Limb (tissue), 2 donors: ENCODE measurements around the gene FARP1.

ENCODE experiments used
- DNase-seq, 2 donors: peaks; one replicate each; pipeline ENCODE4 v3.0.0-alpha.2; 2016; ENCODE audit errors: extremely low spot score in 2 of 2

FARP1 gene

DNA sequence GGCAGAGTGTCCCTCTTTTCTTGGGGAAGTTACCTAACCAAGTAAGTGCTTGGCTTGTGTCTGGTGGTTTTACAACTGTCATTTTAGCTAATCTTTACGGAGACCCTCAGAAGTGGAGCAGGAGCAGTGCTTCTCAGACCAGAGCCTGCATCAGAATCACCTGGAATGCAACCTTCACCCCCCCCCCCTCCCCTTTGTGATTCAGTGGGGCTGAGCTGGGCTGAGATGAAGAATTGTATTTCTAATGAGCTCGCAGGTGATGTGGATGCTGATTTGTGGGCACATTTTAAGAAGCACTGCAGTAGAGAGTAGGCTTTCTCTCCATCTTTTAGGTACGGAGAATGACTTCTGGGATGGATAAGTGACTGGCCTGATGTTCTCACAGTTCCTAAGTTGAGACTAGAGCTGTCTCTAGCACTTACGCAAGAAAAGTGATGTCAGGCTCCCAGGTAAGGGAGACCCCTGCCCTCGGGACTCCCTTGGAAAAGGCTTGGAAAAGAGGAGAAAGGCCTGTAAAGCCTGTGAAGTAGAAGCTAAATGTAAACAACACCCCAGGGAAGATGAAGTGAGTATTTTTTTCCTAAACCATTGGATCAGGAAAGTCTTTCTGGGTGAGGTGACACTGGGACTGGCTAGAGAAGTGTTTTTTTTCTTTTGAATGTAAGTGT lies 57.5 kb downstream of the FARP1 start:
- no peak for DNase-seq

DNA sequence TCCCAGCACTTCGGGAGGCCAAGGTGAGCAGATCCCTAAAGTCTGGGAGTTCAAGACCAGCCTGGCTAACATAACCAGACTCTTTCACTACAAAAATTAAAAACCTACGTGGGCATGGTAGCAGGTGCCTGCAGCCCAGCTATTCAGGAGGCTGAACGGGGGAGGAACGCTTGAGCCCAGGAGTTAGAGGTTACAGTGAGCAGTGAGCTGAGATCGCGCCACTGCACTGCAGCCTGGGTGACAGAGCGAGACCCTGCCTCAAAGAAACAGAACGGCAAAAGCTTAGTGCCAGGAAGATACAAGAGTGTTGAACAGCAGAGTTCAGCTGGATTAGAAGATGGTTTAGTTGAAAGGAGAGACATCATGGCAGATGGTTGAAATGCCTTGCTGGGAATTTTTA lies 58.3 kb downstream of the FARP1 start:
- DNase-seq = no peak

DNA sequence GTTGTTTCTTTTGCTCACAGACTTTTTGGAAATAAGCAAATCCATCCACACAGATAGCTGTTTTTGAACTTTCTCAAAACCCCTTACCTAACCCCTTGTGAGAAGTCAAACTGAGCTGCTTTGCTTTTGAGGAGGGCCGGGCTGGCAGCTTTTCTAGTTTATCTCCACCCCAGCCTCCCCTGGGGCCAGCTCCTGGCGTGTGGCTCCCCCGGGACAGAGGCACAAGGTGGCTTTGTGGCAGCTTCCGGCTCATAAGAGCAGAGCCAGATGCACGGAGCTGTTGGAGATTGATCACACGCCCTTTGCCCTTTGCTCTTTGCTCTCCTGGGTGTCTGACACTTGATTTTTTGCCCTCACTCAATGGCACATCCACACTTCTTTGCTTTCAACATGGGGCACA lies 59.1 kb downstream of the FARP1 start:
- no peak for DNase-seq

DNA sequence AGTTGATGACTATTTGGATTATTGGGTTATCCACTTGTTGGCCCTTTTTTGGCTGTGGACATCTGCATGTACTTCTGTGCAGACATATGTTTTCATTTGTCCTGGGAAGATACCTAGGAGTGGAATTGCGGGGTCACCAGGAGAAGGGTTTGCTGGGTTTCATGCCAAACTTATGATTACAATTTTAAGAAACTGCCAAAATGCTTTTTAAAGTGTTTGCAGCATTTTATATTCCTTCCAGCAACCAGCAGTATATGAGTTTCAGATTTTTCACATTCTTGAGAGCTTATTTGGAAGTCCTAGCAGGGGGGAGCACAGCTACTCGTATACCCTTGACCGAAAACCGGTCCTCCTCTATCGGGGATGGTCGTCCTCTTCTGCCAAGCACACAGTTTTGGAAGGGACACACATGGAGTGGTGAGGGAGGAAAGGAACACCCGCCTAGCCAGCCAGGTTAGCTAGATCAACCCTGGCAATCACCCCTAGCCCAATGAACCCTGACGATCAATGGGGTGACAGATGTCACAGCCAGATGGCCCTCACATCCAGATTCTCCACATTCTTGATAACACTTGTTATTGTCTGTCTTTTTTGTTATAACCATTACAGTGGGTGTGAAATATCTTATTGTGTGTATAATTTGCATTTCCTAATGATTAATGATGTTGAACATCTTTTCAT lies 60.9 kb downstream of the FARP1 start:
- DNase-seq = no peak

DNA sequence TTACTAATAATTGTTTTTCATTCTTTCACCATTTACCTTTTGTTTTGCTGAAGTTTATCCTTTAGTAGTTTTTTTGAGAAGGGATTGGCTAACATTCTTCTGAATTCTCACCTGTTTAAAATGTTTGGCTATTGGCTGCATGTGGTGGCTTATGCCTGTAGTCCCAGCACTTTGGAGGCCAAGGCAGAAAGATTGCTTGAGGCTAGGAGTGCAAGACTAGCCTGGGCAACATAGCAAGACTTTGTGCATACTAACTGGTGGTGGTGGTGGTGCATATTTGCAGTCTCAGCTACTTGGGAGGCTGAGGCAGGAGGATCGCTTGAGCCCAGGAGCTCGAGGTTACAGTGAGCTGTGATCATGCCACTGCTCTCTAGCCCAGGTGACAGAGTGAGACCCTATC lies 61.7 kb downstream of the FARP1 start:
- DNase-seq = no peak

DNA sequence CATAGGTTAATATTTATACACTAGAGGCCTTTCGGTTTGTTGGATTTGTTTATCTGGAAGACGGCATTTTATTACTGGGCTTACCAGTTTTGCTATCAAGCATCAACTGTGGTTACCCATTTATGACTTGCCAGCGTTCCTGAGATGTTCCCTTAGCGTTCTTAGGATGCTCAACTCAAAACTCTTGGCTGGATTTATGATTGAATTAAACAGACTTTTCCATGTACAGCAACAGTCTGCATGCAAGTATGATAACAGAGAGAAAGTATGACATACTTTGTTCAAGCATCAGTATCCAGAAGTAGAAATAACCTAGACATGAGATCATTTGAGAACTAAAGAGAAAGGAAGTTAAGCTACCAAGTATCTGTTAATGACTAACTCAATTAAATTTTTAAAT lies 64.1 kb downstream of the FARP1 start:
- no peak for DNase-seq

DNA sequence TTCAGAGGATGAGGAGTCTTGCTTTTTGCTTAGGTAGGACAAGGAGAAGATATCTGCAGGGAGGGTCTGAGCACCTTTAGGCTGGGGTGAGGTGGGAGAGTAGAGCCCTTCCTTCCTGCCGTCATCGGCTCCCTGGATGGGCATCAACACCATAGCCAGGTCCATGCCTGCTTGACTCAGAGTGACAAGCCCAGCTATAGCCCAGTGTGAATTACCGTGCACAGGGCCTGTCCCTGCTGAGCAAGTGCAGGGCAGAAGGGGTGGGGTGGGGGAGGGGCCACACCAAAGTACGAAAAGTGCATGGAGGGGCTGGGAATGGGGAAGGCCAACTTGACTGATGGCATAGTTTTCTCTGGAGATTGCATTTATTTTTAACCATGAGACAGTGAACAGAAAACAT lies 64.5 kb downstream of the FARP1 start:
- DNase-seq = peak in 1 of 2 donors; percentile 44

DNA sequence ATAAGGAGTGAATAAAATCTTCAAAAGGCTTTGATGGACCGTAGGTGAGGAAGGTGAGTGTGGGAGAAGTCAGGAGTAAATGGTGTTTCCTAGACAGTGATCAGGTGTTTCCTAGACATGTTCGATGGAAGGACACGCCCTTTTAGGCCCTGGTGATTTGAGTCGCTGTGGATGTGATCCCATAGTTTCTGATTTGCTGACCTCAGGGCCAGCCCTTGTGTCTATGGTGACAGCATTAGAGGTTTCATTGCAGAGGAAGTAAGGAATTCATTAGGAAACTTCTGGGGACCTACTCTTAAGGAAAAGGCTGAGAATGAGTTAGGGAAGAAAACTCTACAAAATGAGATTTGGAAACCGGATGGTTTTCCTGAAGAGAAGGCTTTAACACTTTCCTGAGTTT lies 65.7 kb downstream of the FARP1 start:
- no peak for DNase-seq

DNA sequence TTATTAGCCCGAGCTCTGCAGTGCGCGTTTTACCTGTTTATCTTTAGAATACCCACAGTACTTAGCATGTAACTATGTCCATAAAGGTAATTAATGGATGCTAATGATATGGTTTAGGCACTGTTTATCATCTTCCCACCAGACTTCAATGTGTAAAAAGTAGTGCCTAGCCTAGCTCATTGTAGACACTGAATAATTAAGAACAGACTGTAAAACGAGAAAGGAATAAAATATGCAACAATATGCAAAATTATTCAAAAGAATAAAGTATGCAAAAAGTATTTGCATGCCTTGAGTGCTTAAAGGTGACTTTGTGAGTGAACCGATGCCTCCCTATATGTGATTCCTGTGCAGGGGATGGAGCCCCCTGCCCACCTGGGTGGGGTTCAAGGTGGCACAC lies 69.9 kb downstream of the FARP1 start:
- no peak for DNase-seq

DNA sequence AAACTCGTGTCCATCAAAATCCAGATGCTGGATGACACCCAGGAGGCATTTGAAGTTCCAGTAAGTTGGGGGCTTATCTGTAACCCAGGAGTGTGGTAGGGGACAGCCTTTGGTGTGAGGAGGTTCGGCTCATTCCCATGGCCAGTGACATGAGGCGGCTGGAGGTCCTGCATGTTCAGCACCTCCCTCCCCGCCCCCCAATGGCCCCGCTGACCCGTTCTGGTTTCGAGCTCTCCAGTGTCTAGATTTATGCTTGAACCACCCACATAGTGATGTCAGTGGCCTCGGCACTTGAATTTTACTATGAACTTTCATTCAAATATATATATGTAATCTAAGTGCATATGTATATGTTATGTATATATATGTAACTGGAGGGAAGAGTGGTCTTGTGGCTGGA lies 70.5 kb downstream of the FARP1 start:
- DNase-seq = no peak

DNA sequence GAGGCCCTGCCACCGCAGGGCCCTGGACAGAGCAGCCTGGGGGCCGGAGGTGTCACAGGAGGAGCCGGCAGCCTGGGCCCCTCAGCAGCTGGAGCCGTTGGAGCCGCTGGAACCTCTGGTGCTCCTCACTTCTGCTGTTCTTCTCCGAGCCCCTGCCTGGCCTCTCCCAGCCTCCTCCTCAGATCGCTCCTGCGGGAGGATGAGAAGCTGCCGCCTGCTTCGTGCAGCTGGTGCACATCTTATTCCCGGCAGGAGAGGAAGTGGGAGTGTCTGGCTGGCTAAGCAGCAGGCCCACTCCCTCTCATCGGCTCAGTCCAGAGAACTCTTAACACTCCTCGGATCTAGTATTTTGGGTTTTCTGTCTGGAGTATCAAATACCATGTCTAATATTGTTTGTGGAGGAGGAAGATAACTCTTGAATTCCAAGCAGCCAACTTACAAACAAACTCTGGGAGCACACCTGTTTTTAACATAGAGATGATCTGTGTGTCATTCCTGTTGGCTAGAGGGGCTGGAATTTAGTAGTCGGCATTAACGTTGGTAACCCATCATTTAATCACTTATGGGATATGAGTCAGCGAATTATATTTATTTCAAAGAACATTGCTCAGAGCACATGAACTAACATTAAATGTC lies 71.2 kb downstream of the FARP1 start:
- peak; percentile 66 to 70 for DNase-seq

DNA sequence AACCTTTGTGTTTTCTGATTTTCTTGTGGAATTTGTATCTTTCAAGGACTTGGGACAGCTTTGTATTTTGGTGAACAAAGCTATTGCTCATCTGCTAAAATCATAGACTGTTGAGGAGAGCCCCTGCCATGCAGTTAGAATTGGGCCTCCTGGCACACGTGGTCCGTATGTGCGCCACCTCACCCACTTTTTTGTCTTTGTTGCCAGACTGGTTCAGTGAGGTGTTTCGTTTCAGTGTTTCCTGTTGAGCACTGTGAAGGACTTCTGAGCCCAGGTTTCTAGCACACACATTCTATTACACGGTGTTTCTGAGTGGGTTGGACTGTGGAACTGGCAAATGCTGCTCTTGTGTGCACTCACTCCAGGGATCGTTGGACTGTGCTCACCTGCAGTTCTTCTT lies 71.8 kb downstream of the FARP1 start:
- no peak for DNase-seq

DNA sequence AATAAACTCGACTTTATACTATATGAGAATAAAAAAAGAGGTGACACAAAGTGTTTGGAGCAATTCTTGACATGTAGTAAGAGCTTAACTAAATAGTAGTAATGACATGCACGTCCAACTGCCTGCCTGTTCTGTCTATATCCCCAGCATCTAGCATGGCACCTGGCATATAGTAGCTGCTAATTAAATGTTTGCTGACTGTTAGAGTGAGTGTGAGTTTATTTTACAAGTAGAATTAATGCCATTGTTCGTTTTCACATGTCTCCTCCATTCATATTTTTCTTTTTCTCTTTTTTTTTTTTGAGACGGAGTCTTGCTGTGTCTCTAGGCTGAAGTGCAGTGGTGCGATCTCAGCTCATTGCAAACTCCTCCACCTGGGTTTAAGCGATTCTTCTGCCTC lies 72.6 kb downstream of the FARP1 start:
- no peak for DNase-seq

DNA sequence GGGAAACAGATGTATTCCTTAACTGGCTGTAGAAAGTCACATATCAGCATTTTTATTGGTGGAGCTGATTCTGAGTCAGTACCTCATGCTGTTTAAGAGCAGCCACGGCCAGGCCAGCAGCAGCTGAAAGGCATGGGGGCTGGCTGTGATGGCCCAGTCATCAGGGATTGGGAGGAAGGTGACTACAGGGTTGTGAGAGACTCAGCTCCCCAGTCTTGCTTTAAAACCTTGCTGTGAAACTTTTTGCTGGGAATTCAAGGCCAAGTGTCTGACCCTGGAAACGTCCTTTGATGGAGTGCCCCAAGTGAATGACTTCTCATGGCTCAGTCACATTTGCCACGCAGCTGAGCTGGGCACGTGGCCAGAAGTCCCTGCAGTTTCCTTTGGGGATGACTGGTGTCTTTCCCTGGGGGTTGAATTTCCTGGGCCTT lies 73.3 kb downstream of the FARP1 start:
- DNase-seq = peak in 1 of 2 donors; percentile 45

DNA sequence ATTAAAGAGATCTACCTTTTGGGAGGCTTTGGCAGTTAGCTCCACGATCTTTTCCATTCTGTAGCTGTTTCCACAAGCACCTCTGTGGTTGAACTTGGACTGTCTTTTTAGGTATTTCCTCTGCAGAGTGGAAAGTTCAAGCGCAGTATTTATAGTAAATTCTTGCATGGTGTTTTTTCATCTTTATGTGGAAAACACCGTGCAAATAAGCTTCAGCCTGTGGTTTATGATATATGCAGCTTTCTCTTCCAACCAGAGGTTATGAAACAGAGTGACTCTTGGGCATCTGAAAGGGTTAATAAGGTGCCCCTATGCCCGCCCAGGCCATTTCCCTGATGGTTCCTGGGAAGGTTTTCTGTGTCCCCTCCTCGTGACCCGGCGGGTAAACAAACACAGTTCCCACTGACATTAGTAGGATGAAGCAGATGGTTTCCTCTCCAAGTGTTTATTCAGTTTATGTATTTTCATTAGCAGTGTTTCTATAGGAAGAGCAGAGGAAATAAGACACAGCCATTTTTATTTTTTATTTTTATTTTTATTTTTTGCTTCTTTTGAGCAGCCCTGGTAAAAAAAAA lies 73.9 kb downstream of the FARP1 start:
- no peak for DNase-seq

DNA sequence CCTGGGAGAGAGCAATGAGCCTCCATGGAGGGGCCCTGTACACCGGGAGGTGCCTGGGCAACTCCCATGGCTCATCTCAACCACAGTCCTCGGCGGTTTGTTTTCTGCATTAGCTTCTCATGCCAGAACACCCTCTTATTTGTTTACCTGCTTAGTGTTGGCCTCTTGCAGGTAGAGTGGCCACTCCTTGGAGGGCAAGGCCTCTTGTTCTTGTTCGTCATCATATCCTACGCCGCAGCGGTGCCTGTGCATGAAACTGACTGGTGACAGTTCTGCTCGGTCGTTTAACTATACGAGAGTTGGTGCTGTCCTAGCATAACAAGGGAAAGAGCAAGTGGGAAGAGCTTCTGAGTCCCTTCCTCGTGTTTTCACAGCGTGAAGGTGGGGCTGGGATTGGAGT lies 74.7 kb downstream of the FARP1 start:
- DNase-seq = no peak

DNA sequence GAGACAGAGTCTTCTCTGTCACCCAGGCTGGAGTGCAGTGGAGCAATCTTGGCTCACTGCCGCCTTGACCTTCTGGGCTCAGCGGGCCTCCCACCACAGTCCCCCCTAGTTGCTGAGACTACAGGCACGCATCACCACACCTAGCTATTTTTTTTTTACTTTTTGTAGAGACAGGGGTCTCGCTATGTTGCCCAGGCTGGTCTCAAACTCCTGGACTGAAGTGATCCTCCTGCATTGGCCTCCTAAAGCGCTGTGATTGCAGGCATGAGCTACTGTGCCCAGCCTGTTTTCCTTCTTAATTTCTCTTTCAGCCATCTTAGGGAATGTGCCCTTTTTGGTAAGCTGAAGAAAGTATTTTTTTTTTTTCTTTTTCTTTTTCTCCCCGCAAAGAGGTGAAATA lies 76.8 kb downstream of the FARP1 start:
- no peak for DNase-seq

DNA sequence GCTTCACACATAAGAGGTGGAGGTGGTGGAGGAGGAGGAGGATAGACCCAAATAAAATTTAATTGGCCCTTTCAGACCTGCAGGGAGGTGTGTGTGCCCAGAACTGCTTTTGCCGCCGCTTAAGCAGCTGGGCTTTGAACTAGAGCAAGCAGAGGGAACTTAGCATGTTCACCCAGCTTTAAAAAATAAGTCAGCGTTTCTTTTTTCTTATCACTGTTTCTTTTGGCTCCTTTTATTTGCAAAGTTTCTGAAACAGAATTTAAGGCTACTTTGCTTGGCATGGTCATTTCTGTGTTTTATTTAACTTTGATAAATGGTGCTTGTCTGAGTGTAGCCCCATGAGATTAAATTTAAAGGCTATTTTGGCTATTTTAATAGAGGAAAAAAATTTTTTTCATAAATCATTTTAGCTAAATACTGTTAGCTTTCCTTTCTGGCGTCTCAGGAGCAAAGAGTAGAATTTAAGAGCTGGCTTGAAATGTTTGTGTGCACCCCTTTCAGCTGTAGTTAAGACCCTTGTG lies 77.4 kb downstream of the FARP1 start:
- DNase-seq = no peak

DNA sequence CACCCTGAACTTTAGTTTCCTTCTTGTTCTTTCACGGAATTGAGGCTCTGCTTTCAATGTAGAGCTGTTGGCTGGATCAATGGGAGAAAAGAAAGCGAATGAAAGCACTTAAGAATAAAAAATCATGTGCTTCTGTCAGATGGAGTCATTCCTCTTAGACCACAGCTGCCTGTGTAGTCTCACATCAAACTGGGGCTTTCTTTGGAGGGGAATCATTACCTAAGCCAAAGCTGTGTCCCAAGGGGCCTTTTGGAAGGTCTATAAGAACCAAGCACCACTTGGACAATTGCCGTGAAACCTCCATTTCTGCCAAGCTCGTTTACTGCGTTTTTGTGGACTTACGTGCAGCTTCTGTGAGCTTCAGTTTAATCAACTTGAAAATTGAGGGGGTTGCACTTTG lies 78.3 kb downstream of the FARP1 start:
- peak; percentile 53 to 56 for DNase-seq

DNA sequence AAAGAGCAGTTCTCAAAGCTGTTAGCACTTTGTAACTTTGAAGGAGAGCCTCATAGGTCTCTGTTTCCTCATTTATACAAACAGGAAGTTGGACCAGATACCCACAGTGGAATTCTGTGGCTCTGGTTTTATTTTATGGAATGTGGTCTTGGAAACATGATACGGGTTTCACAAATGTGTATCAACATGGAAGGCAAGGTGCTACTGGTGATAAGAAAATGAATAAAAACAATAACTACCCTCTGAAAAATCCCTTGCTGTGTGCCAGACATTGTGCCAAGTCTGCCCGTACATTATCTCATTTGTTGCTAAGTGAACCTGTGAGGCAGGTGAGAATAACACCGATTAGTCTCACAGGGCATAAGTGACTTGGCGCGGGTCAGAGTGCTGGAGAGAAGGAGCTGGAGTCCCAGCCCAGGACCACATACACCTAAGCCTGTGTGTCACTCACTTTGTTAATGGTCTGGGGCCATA lies 79.2 kb downstream of the FARP1 start:
- DNase-seq = no peak

DNA sequence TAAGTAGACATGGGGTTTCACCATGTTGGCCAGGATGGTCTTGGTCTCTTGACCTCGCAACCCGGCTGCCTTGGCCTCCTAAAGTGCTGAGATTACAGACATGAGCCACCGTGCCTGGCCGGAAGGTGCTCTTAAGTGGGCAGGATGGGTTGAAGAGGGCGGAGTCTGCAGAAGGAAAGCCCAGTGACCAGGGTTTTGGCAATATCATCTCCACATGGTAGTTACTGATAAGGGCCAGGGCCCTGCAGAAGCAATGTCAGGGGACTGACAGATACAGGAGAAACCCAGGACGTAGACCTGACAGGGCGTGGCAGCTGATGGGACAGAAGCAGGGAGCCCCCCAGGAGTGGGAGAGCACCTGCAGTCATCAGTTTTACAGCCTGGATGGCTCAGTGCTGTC lies 79.9 kb downstream of the FARP1 start:
- DNase-seq = no peak

DNA sequence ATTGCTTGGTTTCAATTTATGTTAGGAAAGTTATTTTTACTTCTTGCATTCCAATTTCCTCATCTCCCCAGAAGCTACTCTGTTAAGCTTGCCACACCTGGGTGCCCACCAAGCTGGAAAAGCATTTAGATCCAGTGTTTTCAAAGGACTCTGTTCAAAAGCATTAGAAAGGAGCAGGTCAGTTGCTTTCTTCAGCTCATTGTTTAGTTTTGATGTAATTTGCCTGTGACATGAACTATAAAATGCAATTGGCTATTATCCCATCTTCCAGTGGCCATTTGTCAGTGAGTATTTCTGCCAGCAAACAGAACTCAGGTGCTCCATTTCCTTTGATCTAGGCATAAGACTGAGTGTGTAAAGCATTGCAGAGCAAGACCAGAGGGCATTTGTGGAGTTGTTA lies 80.8 kb downstream of the FARP1 start:
- DNase-seq = no peak
